Osteocyte (in vitro differentiated cells): ENCODE data around the gene BEX2. TPM values are rescaled to one million over a fixed set of nuclear protein-coding genes. Genes with fewer than 3 reads are reported as not detected.

Experiments
- DNase-seq: peaks from one replicate; pipeline ENCODE4 v3.0.0; 2021; ENCODE audit warnings: mixed read lengths; ENCODE audit not compliant: unreplicated experiment; ENCODE audit errors: extremely low spot score
- H3K27ac Mint-ChIP-seq: one replicate; pipeline ENCODE4 v1.8.0; 2021; ENCODE audit warnings: mild to moderate bottlenecking, mixed read lengths; ENCODE audit not compliant: unreplicated experiment
- H3K27me3 Mint-ChIP-seq: one replicate; pipeline ENCODE4 v1.8.0; 2021; ENCODE audit warnings: mixed read lengths; ENCODE audit not compliant: unreplicated experiment
- H3K36me3 Mint-ChIP-seq: one replicate; pipeline ENCODE4 v1.8.0; 2021; ENCODE audit warnings: mixed read lengths; ENCODE audit not compliant: unreplicated experiment
- H3K4me1 Mint-ChIP-seq: one replicate; pipeline ENCODE4 v1.8.0; 2021; ENCODE audit warnings: mixed read lengths; ENCODE audit not compliant: unreplicated experiment
- H3K4me3 Mint-ChIP-seq: one replicate; pipeline ENCODE4 v1.8.0; 2021; ENCODE audit warnings: mild to moderate bottlenecking, moderate library complexity, mixed read lengths; ENCODE audit not compliant: unreplicated experiment
- H3K9me3 Mint-ChIP-seq: one replicate; pipeline ENCODE4 v1.8.0; 2021; ENCODE audit warnings: mixed read lengths; ENCODE audit not compliant: unreplicated experiment
- CTCF ChIP-seq: fragments of 200-600 bp; sonication (generic); IDR thresholded peaks from 2 replicates; pipeline ENCODE4 v1.5.0; 2021; ENCODE audit warnings: antibody characterized with exemption, mild to moderate bottlenecking, moderate library complexity
- total RNA-seq: library from RNA; stranded (reverse); gene quantifications from 2 replicates; pipeline ENCODE4 v1.2.1, GENCODE V29; 2021

The BEX2 gene
- total RNA-seq, 1 donor from 2014 or later = 4.1 TPM

GRCh38 chrX:103356130-103356798 lies 45.5 kb upstream of the BEX2 start, which contains the start of gene TCEAL9:
TSS of gene TCEAL9 (plus strand) at chrX:103356506. CDS start at chrX:103357685, 1,179 bp downstream.
- no peaks in the 10 kb centered on the region for H3K27me3 Mint-ChIP-seq
- peak within 1 kb of the TSS; percentile 95 for H3K4me3 Mint-ChIP-seq
- peaks cover 17% of the 10 kb centered on the region for H3K4me1 Mint-ChIP-seq
- peak within 1 kb of the TSS; percentile 89 for H3K27ac Mint-ChIP-seq
- TF ChIP-seq CTCF = no peak
- H3K9me3 Mint-ChIP-seq = peaks cover 3% of the 10 kb centered on the region
- DNase-seq = no peak
- H3K36me3 Mint-ChIP-seq = peaks cover 7% of the 10 kb centered on the region

GRCh38 chrX:103347682-103348397 lies 37.0 kb upstream of the BEX2 start:
- DNase-seq = no peak
- Mint-ChIP-seq H3K4me3 (no peak overlapping the region), H3K9me3 (no peaks in the 10 kb centered on the region), H3K36me3 (no peaks in the 10 kb centered on the region), H3K27ac (no peak overlapping the region), H3K4me1 (no peaks in the 10 kb centered on the region), H3K27me3 (no peaks in the 10 kb centered on the region)
- TF ChIP-seq CTCF = no peak

- Mint-ChIP-seq H3K27ac (no peak overlapping the region), H3K9me3 (no peaks in the 10 kb centered on the region), H3K4me3 (no peak overlapping the region), H3K36me3 (no peaks in the 10 kb centered on the region), H3K27me3 (no peaks in the 10 kb centered on the region), H3K4me1 (no peaks in the 10 kb centered on the region)
- DNase-seq = no peak
- no peak for TF ChIP-seq CTCF
These were observed 33.8 kb upstream of the BEX2 start for GRCh38 chrX:103344606-103345005.

GRCh38 chrX:103343105-103343504 lies 32.3 kb upstream of the BEX2 start:
- H3K9me3 Mint-ChIP-seq = no peaks in the 10 kb centered on the region
- H3K4me3 Mint-ChIP-seq = no peak overlapping the region
- H3K27ac Mint-ChIP-seq = no peak overlapping the region
- no peaks in the 10 kb centered on the region for H3K4me1 Mint-ChIP-seq
- no peak for DNase-seq
- no peaks in the 10 kb centered on the region for H3K36me3 Mint-ChIP-seq
- TF ChIP-seq CTCF = peak; percentile 73
- no peaks in the 10 kb centered on the region for H3K27me3 Mint-ChIP-seq

GRCh38 chrX:103338663-103339062 lies 27.9 kb upstream of the BEX2 start:
- Mint-ChIP-seq H3K36me3 (no peaks in the 10 kb centered on the region), H3K27ac (no peak overlapping the region), H3K27me3 (peaks cover 5% of the 10 kb centered on the region), H3K9me3 (no peaks in the 10 kb centered on the region), H3K4me3 (no peak overlapping the region), H3K4me1 (no peaks in the 10 kb centered on the region)
- no peak for TF ChIP-seq CTCF
- DNase-seq = no peak
